Measurements from ENCODE around the gene GTPBP3. TPM values are rescaled to one million over a fixed set of nuclear protein-coding genes. Genes with fewer than 3 reads are reported as not detected.

Gene GTPBP3
- total RNA-seq, 4 donors from 2014 or later: 17.7 to 21.8 (median 19.6) TPM

GRCh38 chr19:17328517-17329365 lies 8.6 kb upstream of the GTPBP3 start:
- Histone ChIP-seq H3K4me1 (peaks cover 10 to 25% of the 10 kb centered on the region in 2 donors), H3K27me3 (no peaks in the 10 kb centered on the region), H3K36me3 (no peaks in the 10 kb centered on the region), H3K27ac (peak overlapping the region; percentile 54 to 72 (median 58)), H3K9me3 (no peaks in the 10 kb centered on the region), H3K4me3 (replicated peaks in 1 of 3) (peak overlapping the region in 1 of 3 donors; percentile 32)
- intact Hi-C loops (cut with DNase I): no loop called here
- TF ChIP-seq POLR2A (IDR thresholded peaks at IDR 0.05): no peak
- TF ChIP-seq CTCF (IDR thresholded peaks at IDR 0.05): no peak
- no peak for DNase-seq
- WGBS, 2 donors: 20 to 22% methylated on average over 20 to 28 of the region's 94 CpGs

GRCh38 chr19:17329366-17330261 lies 7.7 kb upstream of the GTPBP3 start:
- no peak overlapping the region for H3K27ac ChIP-seq
- H3K36me3 ChIP-seq: no peaks in the 10 kb centered on the region
- intact Hi-C loops (cut with DNase I): no loop called here
- no peak for DNase-seq
- H3K4me3 ChIP-seq (replicated peaks in 1 of 3): no peak overlapping the region
- no peak for TF ChIP-seq POLR2A (IDR thresholded peaks at IDR 0.05)
- no peak for TF ChIP-seq CTCF (IDR thresholded peaks at IDR 0.05)
- WGBS, 2 donors: 74 to 76% methylated on average over 39 to 40 of the region's 51 CpGs
- no peaks in the 10 kb centered on the region for H3K9me3 ChIP-seq
- H3K27me3 ChIP-seq: no peaks in the 10 kb centered on the region
- H3K4me1 ChIP-seq: peaks cover 13 to 30% of the 10 kb centered on the region in 2 donors

- H3K27ac ChIP-seq: no peak overlapping the region
- no peak for DNase-seq
- H3K9me3 ChIP-seq: no peaks in the 10 kb centered on the region
- peaks cover 20 to 37% of the 10 kb centered on the region in 2 donors for H3K4me1 ChIP-seq
- intact Hi-C loops (cut with DNase I): no loop called here
- no peak for TF ChIP-seq POLR2A (IDR thresholded peaks at IDR 0.05)
- no peak for TF ChIP-seq CTCF (IDR thresholded peaks at IDR 0.05)
- no peaks in the 10 kb centered on the region for H3K36me3 ChIP-seq
- 92 to 97% methylated on average over 20 to 24 of the region's 24 CpGs for WGBS, 2 donors
- no peak overlapping the region for H3K4me3 ChIP-seq (replicated peaks in 1 of 3)
- H3K27me3 ChIP-seq: no peaks in the 10 kb centered on the region
Observed at GRCh38 chr19:17330262-17331044, 6.9 kb upstream of the GTPBP3 start.

- Histone ChIP-seq H3K27me3 (no peaks in the 10 kb centered on the region), H3K9me3 (no peaks in the 10 kb centered on the region), H3K4me3 (replicated peaks in 1 of 3) (no peak overlapping the region), H3K27ac (no peak overlapping the region), H3K36me3 (no peaks in the 10 kb centered on the region), H3K4me1 (peaks cover 22 to 40% of the 10 kb centered on the region in 2 donors)
- TF ChIP-seq POLR2A (IDR thresholded peaks at IDR 0.05): no peak
- no peak for TF ChIP-seq CTCF (IDR thresholded peaks at IDR 0.05)
- no peak for DNase-seq
- intact Hi-C loops (cut with DNase I): no loop called here
- whole genome bisulfite sequencing, 2 donors: 87 to 88% methylated on average over 13 of the region's 13 CpGs
Observed at GRCh38 chr19:17331045-17331558, 6.3 kb upstream of the GTPBP3 start.

Data from thyroid gland (tissue), 4 donors.